HepG2 (cell line): ENCODE measurements around the gene AKAP8. TPM values are rescaled to one million over a fixed set of nuclear protein-coding genes. Genes with fewer than 3 reads are reported as not detected.

ENCODE experiments used
- ATF6 ChIP-seq: sonication (generic); formaldehyde crosslinking; conservative IDR thresholded peaks from 2 replicates; pipeline ENCODE4 v1.4.0; 2020; ENCODE audit warnings: missing genetic modification reagents
- CREB1 ChIP-seq, 2 experiments: fragments of 450-650 bp in 1 of 2; IDR thresholded peaks; 2 replicates each; pipeline ENCODE4 v1.6.1; 2016 to 2017; ENCODE audit warnings: control low read depth in 1 of 2, mild to moderate bottlenecking in 1 of 2, missing compliant biosample characterization in 1 of 2, missing genetic modification characterization in 1 of 2
- DNMT1 ChIP-seq: sonication (generic); formaldehyde crosslinking; IDR thresholded peaks from 2 replicates; pipeline ENCODE4 v1.5.1; 2020; ENCODE audit warnings: mild to moderate bottlenecking, missing genetic modification reagents
- KLF11 ChIP-seq: IDR thresholded peaks from 2 replicates; pipeline ENCODE4 v1.6.1; 2016; ENCODE audit warnings: missing compliant biosample characterization
- KLF16 ChIP-seq, 2 experiments: sonication (generic) in 1 of 2; formaldehyde crosslinking in 1 of 2; IDR thresholded peaks; 2 replicates each; pipeline versions ENCODE4 v1.6.1 to v1.8.0; 2016 to 2023; ENCODE audit warnings: missing genetic modification reagents in 2 of 2, missing compliant biosample characterization in 1 of 2
- KLF6 ChIP-seq: IDR thresholded peaks from 2 replicates; pipeline ENCODE4 v1.8.0; 2016; ENCODE audit warnings: missing biosample characterization, missing genetic modification reagents
- MAZ ChIP-seq, 2 experiments: sonication (generic) in 1 of 2; formaldehyde crosslinking in 1 of 2; IDR thresholded peaks; 2 replicates each; pipeline versions ENCODE4 v1.5.0 to v1.6.1; 2012 to 2020; ENCODE audit warnings: low read depth in 2 of 2, mild to moderate bottlenecking in 2 of 2, borderline replicate concordance in 1 of 2, improper control_type of control experiment in 1 of 2, low read length in 1 of 2, missing genetic modification reagents in 1 of 2, moderate library complexity in 1 of 2
- MEIS2 ChIP-seq: sonication (generic); formaldehyde crosslinking; IDR thresholded peaks from 2 replicates; pipeline ENCODE4 v1.9.0; 2021; ENCODE audit warnings: mild to moderate bottlenecking, missing genetic modification reagents
- RAD51 ChIP-seq: fragments of 450-650 bp; IDR thresholded peaks from 2 replicates; pipeline ENCODE4 v1.6.1; 2016; ENCODE audit warnings: borderline replicate concordance
- TFDP2 ChIP-seq: sonication (generic); formaldehyde crosslinking; IDR thresholded peaks from 2 replicates; pipeline ENCODE4 v1.4.0; 2020; ENCODE audit warnings: missing genetic modification reagents
- ZBTB14 ChIP-seq: sonication (generic); formaldehyde crosslinking; IDR thresholded peaks from 2 replicates; pipeline ENCODE4 v1.4.0; 2020; ENCODE audit warnings: missing genetic modification reagents
- ZNF230 ChIP-seq: sonication (generic); formaldehyde crosslinking; IDR thresholded peaks from 2 replicates; pipeline ENCODE4 v1.4.0; 2020; ENCODE audit warnings: mild to moderate bottlenecking, missing genetic modification reagents
- ZNF713 ChIP-seq: sonication (generic); formaldehyde crosslinking; IDR thresholded peaks from 2 replicates; pipeline ENCODE4 v1.4.0; 2020; ENCODE audit warnings: mild to moderate bottlenecking, missing genetic modification reagents
- ZNF782 ChIP-seq: sonication (generic); formaldehyde crosslinking; IDR thresholded peaks from 2 replicates; pipeline ENCODE4 v1.4.0; 2020; ENCODE audit warnings: missing genetic modification reagents, mild to moderate bottlenecking, borderline replicate concordance
- ZNF839 ChIP-seq: sonication (generic); formaldehyde crosslinking; IDR thresholded peaks from 2 replicates; pipeline ENCODE4 v1.4.0; 2020; ENCODE audit warnings: missing genetic modification reagents, mild to moderate bottlenecking, borderline replicate concordance
- ZUFSP ChIP-seq: sonication (generic); formaldehyde crosslinking; IDR thresholded peaks from 2 replicates; pipeline ENCODE4 v1.9.0; 2021; ENCODE audit warnings: missing genetic modification reagents, mild to moderate bottlenecking, borderline replicate concordance
- polyA plus RNA-seq, 8 experiments: library from polyadenylated mRNA; depleted of rRNA in 3 of 8; stranded (reverse) in 7 of 8; unstranded in 1 of 8; fragments of >200 nt; fragmentation: Illumina TruSeq in 4 of 8; extraction: Trizol in 4 of 8; gene quantifications; 2 replicates each; pipeline versions ENCODE4 v1.2.1 to v1.2.3, GENCODE V29; 2011 to 2016; ENCODE audit warnings: low read depth in 4 of 8, missing spikeins in 1 of 8, mixed read lengths in 1 of 8; ENCODE audit not compliant: insufficient read depth in 1 of 8
- total RNA-seq, 5 experiments: library from RNA; depleted of rRNA; stranded (reverse); fragments of >200 nt; fragmentation: Illumina TruSeq; extraction: Trizol; gene quantifications; 2 replicates each; pipeline ENCODE4 v1.2.3, GENCODE V29; 2016; ENCODE audit warnings: low read depth in 1 of 5
- TF ChIP-seq, protein P1 (sequence below): IDR thresholded peaks from 2 replicates; pipeline ENCODE4 v1.6.1; 2016; ENCODE audit warnings: control low read depth
- TF ChIP-seq, protein P2 (sequence below): IDR thresholded peaks from 2 replicates; pipeline ENCODE4 v1.6.1; 2016; ENCODE audit warnings: missing biosample characterization, missing genetic modification reagents, low read depth

Gene AKAP8
- total and polyA plus RNA-seq, 2 of the 13 experiments (the other 11 are each of a cell fraction or from before 2014, with no cell fraction given), result 15.9 to 22.1 TPM

GRCh38 chr19:15332311-15332996 lies 47.1 kb downstream of the AKAP8 start, which contains the start of gene BRD4 (continued):
- TF ChIP-seq DNMT1 (CRISPR knock-in tag) (no peak), ZNF230 (CRISPR knock-in tag) (no peak), MEIS2 (CRISPR knock-in tag) (peak; percentile 3; the same call in 1 of the 2 replicates), TFDP2 (CRISPR knock-in tag) (no peak), ZBTB14 (peak; percentile 89), ATF6 (CRISPR knock-in tag) (no peak), KLF16 (CRISPR knock-in tag; IDR thresholded peaks at IDR 0.05) (peak in 1 of 2 experiments; percentile 46; a peak in 1 of 4 replicates), KLF6 (CRISPR knock-in tag) (no peak), RAD51 (no peak), KLF11 (CRISPR knock-in tag) (0 out of 2 replicates have a peak, but pooled peaks have one; percentile 40), CREB1 (IDR thresholded peaks at IDR 0.05) (peak; percentile 77; the same call in 1 of the 2 replicates), CREB1 (CRISPR knock-in tag; IDR thresholded peaks at IDR 0.05) (no peak), ZNF713 (CRISPR knock-in tag) (no peak), ZNF839 (CRISPR knock-in tag) (no peak), ZNF782 (CRISPR knock-in tag) (no peak), MAZ (IDR thresholded peaks at IDR 0.05; ENCODE audit: borderline replicate concordance, low read depth, low read length) (no peak; the same call in 1 of the 2 replicates), MAZ (CRISPR knock-in tag; IDR thresholded peaks at IDR 0.05; ENCODE audit: low read depth) (no peak; the same call in none of the 2 replicates), ZUFSP (CRISPR knock-in tag) (no peak)
- TF ChIP-seq, protein P1, sequence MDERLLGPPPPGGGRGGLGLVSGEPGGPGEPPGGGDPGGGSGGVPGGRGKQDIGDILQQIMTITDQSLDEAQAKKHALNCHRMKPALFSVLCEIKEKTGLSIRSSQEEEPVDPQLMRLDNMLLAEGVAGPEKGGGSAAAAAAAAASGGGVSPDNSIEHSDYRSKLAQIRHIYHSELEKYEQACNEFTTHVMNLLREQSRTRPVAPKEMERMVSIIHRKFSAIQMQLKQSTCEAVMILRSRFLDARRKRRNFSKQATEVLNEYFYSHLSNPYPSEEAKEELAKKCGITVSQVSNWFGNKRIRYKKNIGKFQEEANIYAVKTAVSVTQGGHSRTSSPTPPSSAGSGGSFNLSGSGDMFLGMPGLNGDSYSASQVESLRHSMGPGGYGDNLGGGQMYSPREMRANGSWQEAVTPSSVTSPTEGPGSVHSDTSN (CRISPR knock-in tag), result no peak
- TF ChIP-seq, protein P2, sequence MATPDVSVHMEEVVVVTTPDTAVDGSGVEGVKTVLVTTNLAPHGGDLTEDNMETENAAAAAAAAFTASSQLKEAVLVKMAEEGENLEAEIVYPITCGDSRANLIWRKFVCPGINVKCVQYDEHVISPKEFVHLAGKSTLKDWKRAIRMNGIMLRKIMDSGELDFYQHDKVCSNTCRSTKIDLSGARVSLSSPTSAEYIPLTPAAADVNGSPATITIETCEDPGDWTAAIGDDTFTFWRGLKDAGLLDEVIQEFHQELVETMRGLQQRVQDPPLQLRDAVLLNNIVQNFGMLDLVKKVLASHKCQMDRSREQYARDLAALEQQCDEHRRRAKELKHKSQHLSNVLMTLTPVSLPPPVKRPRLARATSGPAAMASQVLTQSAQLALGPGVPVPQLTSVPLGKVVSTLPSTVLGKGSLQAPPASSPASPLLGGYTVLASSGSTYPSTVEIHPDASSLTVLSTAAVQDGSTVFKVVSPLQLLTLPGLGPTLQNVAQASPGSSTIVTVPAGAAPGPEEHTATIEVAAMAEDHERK (CRISPR knock-in tag), result 0 out of 2 replicates have a peak, but pooled peaks have one; percentile 37
